Adrenal gland (tissue), 5 donors: ENCODE measurements around the gene CETN1.

ENCODE experiments used
- POLR2A ChIP-seq, 2 donors: fragments of 450-650 bp; IDR thresholded peaks; one replicate each; pipeline ENCODE4 v1.6.1; 2017; ENCODE audit warnings: antibody characterized with exemption in 2 of 2, mild to moderate bottlenecking in 2 of 2, moderate library complexity in 1 of 2
- TF ChIP-seq, protein P1 (sequence below), 6 experiments: fragments of 450-650 bp in 4 of 6; fragments of 200-600 bp in 2 of 6; sonication (generic) in 1 of 6; IDR thresholded peaks; 1 replicate in 5 of 6; 2 replicates in 1 of 6; pipeline versions ENCODE4 v1.5.1 to v1.8.0; 2016 to 2021; ENCODE audit warnings: antibody characterized with exemption in 6 of 6, mild to moderate bottlenecking in 2 of 6, moderate library complexity in 1 of 6
- donor health status: DM: no; HTN: no; CAD: no.

- TF ChIP-seq, protein P1, sequence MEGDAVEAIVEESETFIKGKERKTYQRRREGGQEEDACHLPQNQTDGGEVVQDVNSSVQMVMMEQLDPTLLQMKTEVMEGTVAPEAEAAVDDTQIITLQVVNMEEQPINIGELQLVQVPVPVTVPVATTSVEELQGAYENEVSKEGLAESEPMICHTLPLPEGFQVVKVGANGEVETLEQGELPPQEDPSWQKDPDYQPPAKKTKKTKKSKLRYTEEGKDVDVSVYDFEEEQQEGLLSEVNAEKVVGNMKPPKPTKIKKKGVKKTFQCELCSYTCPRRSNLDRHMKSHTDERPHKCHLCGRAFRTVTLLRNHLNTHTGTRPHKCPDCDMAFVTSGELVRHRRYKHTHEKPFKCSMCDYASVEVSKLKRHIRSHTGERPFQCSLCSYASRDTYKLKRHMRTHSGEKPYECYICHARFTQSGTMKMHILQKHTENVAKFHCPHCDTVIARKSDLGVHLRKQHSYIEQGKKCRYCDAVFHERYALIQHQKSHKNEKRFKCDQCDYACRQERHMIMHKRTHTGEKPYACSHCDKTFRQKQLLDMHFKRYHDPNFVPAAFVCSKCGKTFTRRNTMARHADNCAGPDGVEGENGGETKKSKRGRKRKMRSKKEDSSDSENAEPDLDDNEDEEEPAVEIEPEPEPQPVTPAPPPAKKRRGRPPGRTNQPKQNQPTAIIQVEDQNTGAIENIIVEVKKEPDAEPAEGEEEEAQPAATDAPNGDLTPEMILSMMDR (IDR thresholded peaks at IDR 0.05) = no peak
- TF ChIP-seq POLR2A (IDR thresholded peaks at IDR 0.05) = no peak
These were observed 38.4 kb downstream of the CETN1 start for GRCh38 chr18:618618-619017.
